SK-N-SH treated with all-trans-retinoic acid at 6 μM for 48 hours (cell line): ENCODE measurements around the gene PRRT1.

Experiments
- ATAC-seq: fragments of 200-7000 bp; cut with Tn5 transposase; 3 replicates; pipeline ENCODE4 v1.9.1; 2020; ENCODE audit warnings: mild to moderate bottlenecking, moderate library complexity
- ARNTL ChIP-seq: fragments of 450-650 bp; formaldehyde crosslinking; IDR thresholded peaks from 2 replicates; pipeline ENCODE4 v1.5.0; 2020; ENCODE audit warnings: low read depth, mild to moderate bottlenecking, moderate library complexity, borderline replicate concordance
- BACH2 ChIP-seq: fragments of 250-450 bp; sonication (Bioruptor Pico); IDR thresholded peaks from 2 replicates; pipeline ENCODE4 v1.9.0; 2021; ENCODE audit warnings: mild to moderate bottlenecking, borderline replicate concordance
- ESRRG ChIP-seq: fragments of 250-450 bp; sonication (Bioruptor Pico); IDR thresholded peaks from 2 replicates; pipeline ENCODE4 v1.6.1; 2021; ENCODE audit warnings: mild to moderate bottlenecking
- GLIS3 ChIP-seq: fragments of 250-450 bp; sonication (Bioruptor Pico); IDR thresholded peaks from 2 replicates; pipeline ENCODE4 v1.5.0; 2020; ENCODE audit warnings: mild to moderate bottlenecking, moderate library complexity
- ISL1 ChIP-seq: fragments of 250-450 bp; sonication (Bioruptor Pico); IDR thresholded peaks from 2 replicates; pipeline ENCODE4 v2.1.2; 2022; ENCODE audit warnings: mild to moderate bottlenecking, moderate library complexity
- OSR1 ChIP-seq: fragments of 250-450 bp; sonication (Bioruptor Pico); IDR thresholded peaks from 2 replicates; pipeline ENCODE4 v1.8.0; 2022; ENCODE audit warnings: moderate library complexity, mild to moderate bottlenecking, inconsistent platforms
- POU6F1 ChIP-seq: fragments of 250-450 bp; sonication (Bioruptor Pico); IDR thresholded peaks from 2 replicates; pipeline ENCODE4 v1.8.0; 2021; ENCODE audit warnings: low read depth, mild to moderate bottlenecking, moderate library complexity, borderline replicate concordance
- PPARA ChIP-seq: fragments of 250-450 bp; sonication (Bioruptor Pico); IDR thresholded peaks from 2 replicates; pipeline ENCODE4 v1.5.0; 2020; ENCODE audit warnings: mild to moderate bottlenecking, borderline replicate concordance
- RARB ChIP-seq: fragments of 250-450 bp; sonication (Bioruptor Pico); IDR thresholded peaks from 2 replicates; pipeline ENCODE4 v1.8.0; 2021; ENCODE audit warnings: mild to moderate bottlenecking, moderate library complexity
- SNAI2 ChIP-seq: fragments of 250-450 bp; sonication (Bioruptor Pico); IDR thresholded peaks from 2 replicates; pipeline ENCODE4 v1.5.0; 2020; ENCODE audit warnings: mild to moderate bottlenecking, moderate library complexity
- TCF4 ChIP-seq: fragments of 250-450 bp; sonication (Bioruptor Pico); IDR thresholded peaks from 2 replicates; pipeline ENCODE4 v1.8.0; 2021; ENCODE audit warnings: mild to moderate bottlenecking, moderate library complexity, borderline replicate concordance
- TOX ChIP-seq: fragments of 250-450 bp; sonication (Bioruptor Pico); IDR thresholded peaks from 2 replicates; pipeline ENCODE4 v1.8.0; 2021; ENCODE audit warnings: mild to moderate bottlenecking, moderate library complexity, borderline replicate concordance
- ZC3H10 ChIP-seq: fragments of 250-450 bp; sonication (Bioruptor Pico); IDR thresholded peaks from 2 replicates; pipeline ENCODE4 v1.5.1; 2021; ENCODE audit warnings: mild to moderate bottlenecking, moderate library complexity
- ZFP3 ChIP-seq: fragments of 250-450 bp; sonication (Bioruptor Pico); IDR thresholded peaks from 2 replicates; pipeline ENCODE4 v1.5.0; 2020; ENCODE audit warnings: mild to moderate bottlenecking, moderate library complexity
- ZFP30 ChIP-seq: fragments of 450-650 bp; formaldehyde crosslinking; IDR thresholded peaks from 2 replicates; pipeline ENCODE4 v1.5.0; 2022; ENCODE audit warnings: mild to moderate bottlenecking, moderate library complexity
- ZNF565 ChIP-seq: fragments of 450-650 bp; formaldehyde crosslinking; conservative IDR thresholded peaks from 2 replicates; pipeline ENCODE4 v1.5.0; 2020; ENCODE audit warnings: low read depth, mild to moderate bottlenecking, moderate library complexity
- ZNF8 ChIP-seq: fragments of 450-650 bp; formaldehyde crosslinking; IDR thresholded peaks from 2 replicates; pipeline ENCODE4 v1.5.0; 2020; ENCODE audit warnings: mild to moderate bottlenecking, moderate library complexity
- TF ChIP-seq, protein P1 (sequence below): fragments of 250-450 bp; sonication (Bioruptor Pico); IDR thresholded peaks from 2 replicates; pipeline ENCODE4 v1.8.0; 2020; ENCODE audit warnings: mild to moderate bottlenecking, moderate library complexity, borderline replicate concordance
- TF ChIP-seq, protein P2 (sequence below): fragments of 250-450 bp; sonication (Bioruptor Pico); IDR thresholded peaks from 2 replicates; pipeline ENCODE4 v1.5.0; 2020; ENCODE audit warnings: mild to moderate bottlenecking, moderate library complexity
- TF ChIP-seq, protein P3 (sequence below): fragments of 250-450 bp; sonication (Bioruptor Pico); IDR thresholded peaks from 2 replicates; pipeline ENCODE4 v1.5.1; 2020; ENCODE audit warnings: low read depth, mild to moderate bottlenecking, moderate library complexity

PRRT1 gene

GRCh38 chr6:32112431-32112980, 39.2 kb downstream of the PRRT1 start:
- TF ChIP-seq OSR1 (no peak), TCF4 (CRISPR knock-in tag) (no peak), ZNF8 (no peak), ZFP30 (CRISPR knock-in tag) (no peak), ZC3H10 (CRISPR knock-in tag) (no peak), RARB (CRISPR knock-in tag) (no peak), GLIS3 (no peak), POU6F1 (CRISPR knock-in tag) (no peak), ZNF565 (CRISPR knock-in tag) (no peak), ZFP3 (CRISPR knock-in tag) (no peak)
- TF ChIP-seq, protein P1, sequence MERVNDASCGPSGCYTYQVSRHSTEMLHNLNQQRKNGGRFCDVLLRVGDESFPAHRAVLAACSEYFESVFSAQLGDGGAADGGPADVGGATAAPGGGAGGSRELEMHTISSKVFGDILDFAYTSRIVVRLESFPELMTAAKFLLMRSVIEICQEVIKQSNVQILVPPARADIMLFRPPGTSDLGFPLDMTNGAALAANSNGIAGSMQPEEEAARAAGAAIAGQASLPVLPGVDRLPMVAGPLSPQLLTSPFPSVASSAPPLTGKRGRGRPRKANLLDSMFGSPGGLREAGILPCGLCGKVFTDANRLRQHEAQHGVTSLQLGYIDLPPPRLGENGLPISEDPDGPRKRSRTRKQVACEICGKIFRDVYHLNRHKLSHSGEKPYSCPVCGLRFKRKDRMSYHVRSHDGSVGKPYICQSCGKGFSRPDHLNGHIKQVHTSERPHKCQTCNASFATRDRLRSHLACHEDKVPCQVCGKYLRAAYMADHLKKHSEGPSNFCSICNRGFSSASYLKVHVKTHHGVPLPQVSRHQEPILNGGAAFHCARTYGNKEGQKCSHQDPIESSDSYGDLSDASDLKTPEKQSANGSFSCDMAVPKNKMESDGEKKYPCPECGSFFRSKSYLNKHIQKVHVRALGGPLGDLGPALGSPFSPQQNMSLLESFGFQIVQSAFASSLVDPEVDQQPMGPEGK = no peak
- TF ChIP-seq, all 23 proteins: peak for 0
- ATAC-seq = no peak

- no peak for ATAC-seq
- TF ChIP-seq ARNTL (no peak), ZNF565 (CRISPR knock-in tag) (no peak), ESRRG (CRISPR knock-in tag) (no peak), SNAI2 (no peak), POU6F1 (CRISPR knock-in tag) (no peak), TCF4 (CRISPR knock-in tag) (no peak), ZFP3 (CRISPR knock-in tag) (no peak), ISL1 (CRISPR knock-in tag) (no peak)
- TF ChIP-seq, protein P2, sequence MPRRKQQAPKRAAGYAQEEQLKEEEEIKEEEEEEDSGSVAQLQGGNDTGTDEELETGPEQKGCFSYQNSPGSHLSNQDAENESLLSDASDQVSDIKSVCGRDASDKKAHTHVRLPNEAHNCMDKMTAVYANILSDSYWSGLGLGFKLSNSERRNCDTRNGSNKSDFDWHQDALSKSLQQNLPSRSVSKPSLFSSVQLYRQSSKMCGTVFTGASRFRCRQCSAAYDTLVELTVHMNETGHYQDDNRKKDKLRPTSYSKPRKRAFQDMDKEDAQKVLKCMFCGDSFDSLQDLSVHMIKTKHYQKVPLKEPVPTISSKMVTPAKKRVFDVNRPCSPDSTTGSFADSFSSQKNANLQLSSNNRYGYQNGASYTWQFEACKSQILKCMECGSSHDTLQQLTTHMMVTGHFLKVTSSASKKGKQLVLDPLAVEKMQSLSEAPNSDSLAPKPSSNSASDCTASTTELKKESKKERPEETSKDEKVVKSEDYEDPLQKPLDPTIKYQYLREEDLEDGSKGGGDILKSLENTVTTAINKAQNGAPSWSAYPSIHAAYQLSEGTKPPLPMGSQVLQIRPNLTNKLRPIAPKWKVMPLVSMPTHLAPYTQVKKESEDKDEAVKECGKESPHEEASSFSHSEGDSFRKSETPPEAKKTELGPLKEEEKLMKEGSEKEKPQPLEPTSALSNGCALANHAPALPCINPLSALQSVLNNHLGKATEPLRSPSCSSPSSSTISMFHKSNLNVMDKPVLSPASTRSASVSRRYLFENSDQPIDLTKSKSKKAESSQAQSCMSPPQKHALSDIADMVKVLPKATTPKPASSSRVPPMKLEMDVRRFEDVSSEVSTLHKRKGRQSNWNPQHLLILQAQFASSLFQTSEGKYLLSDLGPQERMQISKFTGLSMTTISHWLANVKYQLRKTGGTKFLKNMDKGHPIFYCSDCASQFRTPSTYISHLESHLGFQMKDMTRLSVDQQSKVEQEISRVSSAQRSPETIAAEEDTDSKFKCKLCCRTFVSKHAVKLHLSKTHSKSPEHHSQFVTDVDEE (CRISPR knock-in tag) = no peak
- TF ChIP-seq, protein P3, sequence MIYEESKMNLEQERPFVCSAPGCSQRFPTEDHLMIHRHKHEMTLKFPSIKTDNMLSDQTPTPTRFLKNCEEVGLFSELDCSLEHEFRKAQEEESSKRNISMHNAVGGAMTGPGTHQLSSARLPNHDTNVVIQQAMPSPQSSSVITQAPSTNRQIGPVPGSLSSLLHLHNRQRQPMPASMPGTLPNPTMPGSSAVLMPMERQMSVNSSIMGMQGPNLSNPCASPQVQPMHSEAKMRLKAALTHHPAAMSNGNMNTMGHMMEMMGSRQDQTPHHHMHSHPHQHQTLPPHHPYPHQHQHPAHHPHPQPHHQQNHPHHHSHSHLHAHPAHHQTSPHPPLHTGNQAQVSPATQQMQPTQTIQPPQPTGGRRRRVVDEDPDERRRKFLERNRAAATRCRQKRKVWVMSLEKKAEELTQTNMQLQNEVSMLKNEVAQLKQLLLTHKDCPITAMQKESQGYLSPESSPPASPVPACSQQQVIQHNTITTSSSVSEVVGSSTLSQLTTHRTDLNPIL = no peak
Observed at GRCh38 chr6:32111424-32112066, 40.2 kb downstream of the PRRT1 start.

DNA sequence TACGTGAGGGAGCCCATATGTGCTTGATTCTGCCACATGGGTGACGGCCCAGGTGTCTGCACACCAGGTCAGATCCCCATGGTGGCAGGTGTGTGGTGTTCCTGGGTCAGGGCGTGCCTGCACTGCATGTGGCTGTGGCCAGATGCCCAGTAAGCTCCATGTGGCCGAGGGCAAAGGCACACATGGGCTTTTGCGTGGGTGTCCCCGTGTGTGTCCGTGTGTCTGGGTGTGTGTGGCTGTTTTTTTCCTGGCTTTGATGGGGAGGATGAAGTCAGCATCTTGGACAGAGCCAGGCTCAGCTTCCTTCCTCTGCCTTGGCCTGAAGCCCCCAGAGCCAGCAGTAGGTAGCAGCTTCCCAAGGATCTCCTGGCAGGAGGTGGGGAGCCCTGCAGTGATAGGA, 41.1 kb downstream of the PRRT1 start:
- TF ChIP-seq ISL1 (CRISPR knock-in tag) (no peak), ZNF565 (CRISPR knock-in tag) (no peak), ZFP30 (CRISPR knock-in tag) (no peak), SNAI2 (no peak), TOX (CRISPR knock-in tag) (no peak), PPARA (CRISPR knock-in tag) (no peak), TCF4 (CRISPR knock-in tag) (no peak), BACH2 (CRISPR knock-in tag) (no peak), ZFP3 (CRISPR knock-in tag) (no peak), ZC3H10 (CRISPR knock-in tag) (no peak), POU6F1 (CRISPR knock-in tag) (no peak)
- TF ChIP-seq, protein P2 (CRISPR knock-in tag) = no peak
- ATAC-seq = no peak
